Tibial artery (tissue), 4 donors: ENCODE measurements around the gene PRDM16.

Experiments
- DNase-seq, 2 donors: peaks; one replicate each; pipeline ENCODE4 v3.0.0-alpha.2; 2019
- H3K27ac ChIP-seq, 2 donors: fragments of 200-600 bp; sonication (generic) in 1 of 2; 1 replicate in 1 of 2; 2 replicates in 1 of 2; pipeline ENCODE4 v1.5.1; 2018 to 2019; ENCODE audit warnings: mild to moderate bottlenecking in 1 of 2
- H3K27me3 ChIP-seq, 2 donors: fragments of 200-600 bp; sonication (generic) in 1 of 2; one replicate each; pipeline versions ENCODE4 v1.5.1 to v1.6.0; 2016 to 2019
- H3K36me3 ChIP-seq, 3 donors: fragments of 200-600 bp; sonication (generic) in 2 of 3; one replicate each; pipeline ENCODE4 v1.5.1; 2016 to 2019; ENCODE audit warnings: mild to moderate bottlenecking in 2 of 3
- H3K4me1 ChIP-seq, 4 donors: fragments of 200-600 bp; sonication (generic) in 2 of 4; 1 replicate in 3 of 4; 2 replicates in 1 of 4; pipeline ENCODE4 v1.5.1; 2016 to 2019
- H3K4me3 ChIP-seq, 2 donors: fragments of 200-600 bp; sonication (generic) in 1 of 2; 1 replicate in 1 of 2; 2 replicates in 1 of 2; pipeline ENCODE4 v1.5.1; 2018 to 2019; ENCODE audit warnings: mild to moderate bottlenecking in 2 of 2
- H3K9me3 ChIP-seq, 3 donors: fragments of 200-600 bp; sonication (generic) in 1 of 3; one replicate each; pipeline ENCODE4 v1.5.1; 2016 to 2019
- intact Hi-C: fragments of 100-400 bp; cut with DNase I; formaldehyde crosslinking; loops from one replicate; pipeline ENCODE4 v1.15.0; 2023; ENCODE audit warnings: low total_unique reads
- TF ChIP-seq, protein P1 (sequence below), 2 experiments: fragments of 200-600 bp in 1 of 2; fragments of 450-650 bp in 1 of 2; IDR thresholded peaks; one replicate each; pipeline ENCODE4 v1.5.1; 2017 to 2019; ENCODE audit warnings: antibody characterized with exemption in 2 of 2, mild to moderate bottlenecking in 1 of 2, moderate library complexity in 1 of 2

PRDM16 gene

DNA sequence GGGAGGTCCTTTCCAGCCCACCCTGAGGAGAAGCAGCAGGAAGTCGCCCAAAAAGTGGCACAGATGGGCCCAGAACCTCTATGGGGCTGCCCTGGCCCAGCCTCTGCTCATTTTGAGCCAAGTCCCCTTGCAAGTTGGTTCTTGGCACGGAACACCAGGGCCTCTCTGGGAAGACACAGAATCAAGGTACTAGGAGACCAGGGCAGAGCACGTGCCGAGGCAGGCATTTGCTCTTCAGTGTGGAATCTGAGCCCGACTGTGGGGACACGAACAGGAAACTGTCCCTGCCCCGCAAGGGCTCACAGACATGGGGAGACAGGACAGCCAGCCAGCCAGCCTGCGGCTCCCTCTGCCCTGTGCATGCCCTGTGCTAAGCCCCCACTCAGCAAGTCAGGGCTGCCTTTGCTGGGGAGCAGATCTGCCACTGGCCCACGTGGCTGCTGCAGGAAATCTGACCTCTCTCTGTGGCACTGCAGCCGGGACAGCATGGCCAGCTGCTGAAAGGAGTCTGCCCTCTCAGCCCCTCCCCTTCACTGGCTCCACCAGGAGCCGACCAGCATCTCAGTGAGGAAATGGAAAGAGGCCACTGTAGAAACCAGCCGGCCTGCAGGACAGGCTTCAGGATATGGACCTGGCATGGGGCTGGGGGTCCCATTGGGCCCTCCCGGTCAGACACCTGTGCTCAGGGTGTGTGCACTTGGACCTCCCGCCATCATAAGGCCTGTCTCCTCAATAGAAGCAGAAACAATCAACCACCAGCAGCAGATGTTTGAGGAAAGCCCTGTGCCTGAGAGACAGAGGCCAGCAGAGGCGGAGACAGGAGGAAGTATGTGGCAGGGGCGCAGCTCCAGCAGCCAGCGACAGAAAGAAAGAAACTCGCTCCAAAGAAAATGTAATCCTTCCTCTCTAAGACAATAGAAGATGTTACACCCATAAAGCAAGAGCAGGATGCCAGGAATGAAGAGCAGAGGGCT lies 389.2 kb downstream of the PRDM16 start:
- TF ChIP-seq, protein P1, sequence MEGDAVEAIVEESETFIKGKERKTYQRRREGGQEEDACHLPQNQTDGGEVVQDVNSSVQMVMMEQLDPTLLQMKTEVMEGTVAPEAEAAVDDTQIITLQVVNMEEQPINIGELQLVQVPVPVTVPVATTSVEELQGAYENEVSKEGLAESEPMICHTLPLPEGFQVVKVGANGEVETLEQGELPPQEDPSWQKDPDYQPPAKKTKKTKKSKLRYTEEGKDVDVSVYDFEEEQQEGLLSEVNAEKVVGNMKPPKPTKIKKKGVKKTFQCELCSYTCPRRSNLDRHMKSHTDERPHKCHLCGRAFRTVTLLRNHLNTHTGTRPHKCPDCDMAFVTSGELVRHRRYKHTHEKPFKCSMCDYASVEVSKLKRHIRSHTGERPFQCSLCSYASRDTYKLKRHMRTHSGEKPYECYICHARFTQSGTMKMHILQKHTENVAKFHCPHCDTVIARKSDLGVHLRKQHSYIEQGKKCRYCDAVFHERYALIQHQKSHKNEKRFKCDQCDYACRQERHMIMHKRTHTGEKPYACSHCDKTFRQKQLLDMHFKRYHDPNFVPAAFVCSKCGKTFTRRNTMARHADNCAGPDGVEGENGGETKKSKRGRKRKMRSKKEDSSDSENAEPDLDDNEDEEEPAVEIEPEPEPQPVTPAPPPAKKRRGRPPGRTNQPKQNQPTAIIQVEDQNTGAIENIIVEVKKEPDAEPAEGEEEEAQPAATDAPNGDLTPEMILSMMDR (IDR thresholded peaks at IDR 0.05), result no peak
- Histone ChIP-seq H3K4me3 (no peak overlapping the region), H3K9me3 (no peaks in the 10 kb centered on the region), H3K27ac (no peak overlapping the region), H3K27me3 (peaks cover 0 to 35% of the 10 kb centered on the region in 2 donors), H3K4me1 (peaks cover 0 to 46% (median 30%) of the 10 kb centered on the region in 4 donors), H3K36me3 (no peaks in the 10 kb centered on the region)
- intact Hi-C loops, result loop anchor here (10.0 kb wide), 1 partner anchor 267 kb away; no protein-coding TSS in a partner anchor
- no peak for DNase-seq

- Histone ChIP-seq H3K27me3 (peaks cover 0 to 24% of the 10 kb centered on the region in 2 donors), H3K27ac (no peak overlapping the region), H3K4me3 (no peak overlapping the region), H3K4me1 (peaks cover 0 to 36% (median 21%) of the 10 kb centered on the region in 4 donors), H3K36me3 (no peaks in the 10 kb centered on the region), H3K9me3 (no peaks in the 10 kb centered on the region)
- TF ChIP-seq, protein P1 (IDR thresholded peaks at IDR 0.05), result no peak
- intact Hi-C loops, result loop anchor here (10.0 kb wide), 1 partner anchor 266 kb away; no protein-coding TSS in a partner anchor
- no peak for DNase-seq
Observed at GRCh38 chr1:3459051-3459908, 390.3 kb downstream of the PRDM16 start.

GRCh38 chr1:3459940-3460671 lies 391.1 kb downstream of the PRDM16 start:
- H3K4me1 ChIP-seq, result peaks cover 0 to 28% (median 13%) of the 10 kb centered on the region in 4 donors
- intact Hi-C loops, result loop anchor here (10.0 kb wide), 1 partner anchor 265 kb away; no protein-coding TSS in a partner anchor
- no peak for DNase-seq
- no peak overlapping the region for H3K4me3 ChIP-seq
- no peak overlapping the region for H3K27ac ChIP-seq
- no peaks in the 10 kb centered on the region for H3K9me3 ChIP-seq
- H3K36me3 ChIP-seq, result no peaks in the 10 kb centered on the region
- TF ChIP-seq, protein P1 (IDR thresholded peaks at IDR 0.05), result no peak
- H3K27me3 ChIP-seq, result peaks cover 0 to 16% of the 10 kb centered on the region in 2 donors

GRCh38 chr1:3460672-3461131 lies 391.7 kb downstream of the PRDM16 start:
- intact Hi-C loops, result no loop called here
- no peak for DNase-seq
- Histone ChIP-seq H3K4me3 (no peak overlapping the region), H3K36me3 (no peaks in the 10 kb centered on the region), H3K27me3 (peaks cover 0 to 14% of the 10 kb centered on the region in 2 donors), H3K27ac (no peak overlapping the region), H3K9me3 (no peaks in the 10 kb centered on the region), H3K4me1 (peaks cover 0 to 26% (median 12%) of the 10 kb centered on the region in 4 donors)
- TF ChIP-seq, protein P1 (IDR thresholded peaks at IDR 0.05), result no peak
